H1 (cell line): ENCODE data around the gene EPHA8. TPM values are rescaled to one million over a fixed set of nuclear protein-coding genes. Genes with fewer than 3 reads are reported as not detected.

Source experiments
- CTCF ChIA-PET: fragments of 300-600 bp; sonication (Branson Sonifier 250); formaldehyde crosslinking; loops from one replicate; lab custom pipeline; 2021; ENCODE audit not compliant: partially characterized antibody; lab: Charles Lee
- POLR2A ChIA-PET: fragments of 300-600 bp; sonication (Branson Sonifier 250); formaldehyde crosslinking; loops from one replicate; lab custom pipeline; 2021; ENCODE audit warnings: inconsistent platforms; ENCODE audit not compliant: partially characterized antibody; lab: Charles Lee
- DNase-seq, 2 experiments: peaks; one replicate each; pipeline versions ENCODE4 v3.0.0 to v3.0.0-alpha.2; 2010 to 2022; ENCODE audit warnings: low spot score in 2 of 2, low read depth in 1 of 2, mixed read lengths in 1 of 2
- FAIRE-seq: peaks from 2 replicates; lab custom pipeline; 2011; peaks lifted over from hg19 to GRCh38; lab: Jason Lieb, UNC
- H2AFZ ChIP-seq: 2 replicates; pipeline ENCODE4 v1.8.1; 2012; ENCODE audit warnings: low read length, inconsistent platforms
- H2AK5ac ChIP-seq: 2 replicates; pipeline ENCODE4 v1.6.1; 2013; ENCODE audit warnings: low read depth, low read length
- H2BK120ac ChIP-seq: replicated peaks from 2 replicates; pipeline ENCODE3; 2013; ENCODE audit warnings: low read depth, low read length, inconsistent platforms
- H2BK12ac ChIP-seq: 2 replicates; pipeline ENCODE4 v1.6.1; 2013; ENCODE audit warnings: low read depth, low read length
- H2BK15ac ChIP-seq: 2 replicates; pipeline ENCODE4 v1.6.1; 2013; ENCODE audit warnings: low read length
- H2BK20ac ChIP-seq: 2 replicates; pipeline ENCODE4 v1.6.1; 2013; ENCODE audit warnings: low read length
- H2BK5ac ChIP-seq: 2 replicates; pipeline ENCODE4 v1.6.1; 2013; ENCODE audit warnings: low read depth, low read length
- H3K14ac ChIP-seq: 2 replicates; pipeline ENCODE4 v1.6.1; 2013; ENCODE audit warnings: inconsistent platforms; ENCODE audit not compliant: insufficient read length
- H3K18ac ChIP-seq: 2 replicates; pipeline ENCODE4 v1.6.1; 2013; ENCODE audit warnings: low read length; ENCODE audit errors: extremely low read depth
- H3K23ac ChIP-seq: 2 replicates; pipeline ENCODE4 v1.6.1; 2013; ENCODE audit warnings: inconsistent platforms; ENCODE audit not compliant: insufficient read length
- H3K23me2 ChIP-seq: 2 replicates; pipeline ENCODE4 v1.6.1; 2013; ENCODE audit warnings: low read depth, low read length
- H3K27ac ChIP-seq: 2 replicates; pipeline ENCODE4 v1.6.1; 2011; ENCODE audit warnings: low read depth, low read length, inconsistent platforms
- H3K27me3 ChIP-seq, 4 experiments: replicated peaks in 1 of 4; 1 replicate in 1 of 4; 2 replicates in 3 of 4; pipeline versions ENCODE4 v1.6.1 to v1.8.1; 2011 to 2013; ENCODE audit warnings: low read length in 3 of 4, mild to moderate bottlenecking in 3 of 4, inconsistent platforms in 2 of 4, mixed read lengths in 2 of 4, moderate library complexity in 1 of 4; ENCODE audit not compliant: control insufficient read depth in 3 of 4, insufficient read depth in 3 of 4; ENCODE audit errors: extremely low read depth in 1 of 4
- H3K36me3 ChIP-seq, 4 experiments: 2 replicates each; pipeline versions ENCODE4 v1.6.1 to v1.8.1; 2011 to 2013; ENCODE audit warnings: mild to moderate bottlenecking in 4 of 4, low read length in 3 of 4, moderate library complexity in 2 of 4, control low read depth in 1 of 4, inconsistent platforms in 1 of 4; ENCODE audit not compliant: insufficient read depth in 4 of 4, control insufficient read depth in 2 of 4
- H3K4ac ChIP-seq: replicated peaks from 2 replicates; pipeline ENCODE3; 2013; ENCODE audit warnings: low read length, low read depth, mixed read lengths, inconsistent platforms; ENCODE audit not compliant: insufficient read length
- H3K4me1 ChIP-seq, 4 experiments: replicated peaks in 1 of 4; 1 replicate in 1 of 4; 2 replicates in 3 of 4; pipeline versions ENCODE4 v1.6.1 to v1.8.1; 2011 to 2013; ENCODE audit warnings: low read length in 3 of 4, inconsistent platforms in 2 of 4, mixed read lengths in 1 of 4; ENCODE audit not compliant: insufficient read depth in 4 of 4, control insufficient read depth in 3 of 4
- H3K4me2 ChIP-seq, 2 experiments: 2 replicates each; pipeline versions ENCODE4 v1.6.1 to v1.8.1; 2011 to 2013; ENCODE audit warnings: low read depth in 2 of 2, low read length in 2 of 2, control low read depth in 1 of 2, inconsistent platforms in 1 of 2, mild to moderate bottlenecking in 1 of 2; ENCODE audit not compliant: insufficient read depth in 1 of 2
- H3K4me3 ChIP-seq, 4 experiments: fragments of 200-600, 300-600 bp in 1 of 4; sonication (generic), shearing (Covaris generic), sonication (Bioruptor Twin) in 1 of 4; 2 replicates each; pipeline versions ENCODE4 v1.5.1 to v1.8.1; 2011 to 2016; ENCODE audit warnings: low read length in 4 of 4, low read depth in 3 of 4, control low read depth in 2 of 4, inconsistent platforms in 2 of 4, mild to moderate bottlenecking in 2 of 4, mixed read lengths in 1 of 4, moderate library complexity in 1 of 4; ENCODE audit not compliant: insufficient read depth in 2 of 4; ENCODE audit errors: extremely low read depth in 1 of 4
- H3K56ac ChIP-seq: replicated peaks from 2 replicates; pipeline ENCODE3; 2013; ENCODE audit warnings: low read depth, mild to moderate bottlenecking, mixed read lengths, low read length, inconsistent platforms; ENCODE audit not compliant: insufficient read length
- H3K79me1 ChIP-seq: 2 replicates; pipeline ENCODE4 v1.6.1; 2013; ENCODE audit warnings: low read depth, low read length, control low read depth
- H3K79me2 ChIP-seq, 2 experiments: 2 replicates each; pipeline versions ENCODE4 v1.6.1 to v1.8.1; 2012 to 2013; ENCODE audit warnings: low read length in 2 of 2, mild to moderate bottlenecking in 2 of 2, inconsistent platforms in 1 of 2; ENCODE audit not compliant: insufficient read depth in 2 of 2, control insufficient read depth in 1 of 2
- H3K9ac ChIP-seq, 4 experiments: replicated peaks in 1 of 4; 1 replicate in 1 of 4; 2 replicates in 3 of 4; pipeline versions ENCODE4 v1.6.1 to v1.8.1; 2011 to 2013; ENCODE audit warnings: low read depth in 3 of 4, low read length in 3 of 4, control low read depth in 2 of 4, mild to moderate bottlenecking in 2 of 4, moderate library complexity in 2 of 4, inconsistent platforms in 1 of 4; ENCODE audit errors: extremely low read depth in 1 of 4
- H3K9me3 ChIP-seq, 2 experiments: 2 replicates each; pipeline versions ENCODE4 v1.6.1 to v1.8.1; 2012 to 2013; ENCODE audit warnings: mild to moderate bottlenecking in 2 of 2, moderate library complexity in 2 of 2, control low read depth in 1 of 2, inconsistent platforms in 1 of 2, low read depth in 1 of 2, low read length in 1 of 2, mixed read lengths in 1 of 2; ENCODE audit not compliant: insufficient read depth in 2 of 2
- H4K20me1 ChIP-seq, 2 experiments: replicated peaks in 1 of 2; 2 replicates each; pipeline versions ENCODE3 to v1.8.1; 2011 to 2013; ENCODE audit warnings: inconsistent platforms in 2 of 2, low read length in 2 of 2, mild to moderate bottlenecking in 1 of 2; ENCODE audit not compliant: insufficient read depth in 2 of 2, control insufficient read depth in 1 of 2
- H4K5ac ChIP-seq: 2 replicates; pipeline ENCODE4 v1.6.1; 2013; ENCODE audit warnings: low read length, low read depth, mixed read lengths, inconsistent platforms; ENCODE audit not compliant: insufficient read length
- H4K8ac ChIP-seq: 2 replicates; pipeline ENCODE4 v1.8.0; 2013; ENCODE audit warnings: mild to moderate bottlenecking, moderate library complexity, low read length, inconsistent platforms; ENCODE audit not compliant: insufficient read depth; ENCODE audit errors: extremely low read depth
- H4K91ac ChIP-seq: replicated peaks from 2 replicates; pipeline ENCODE3; 2013; ENCODE audit warnings: low read length, mixed read lengths, inconsistent platforms; ENCODE audit not compliant: insufficient read length
- ATF2 ChIP-seq: IDR thresholded peaks from 2 replicates; pipeline ENCODE4 v1.6.1; 2012; ENCODE audit warnings: low read length, inconsistent platforms
- CBX5 ChIP-seq: fragments of 300-800, 300-1000 bp; sonication (generic); IDR thresholded peaks from 2 replicates; pipeline ENCODE4 v1.7.1; 2016; ENCODE audit warnings: antibody characterized with exemption, low read length, low read depth
- CTBP2 ChIP-seq: IDR thresholded peaks from 2 replicates; pipeline ENCODE4 v1.7.0; 2011; ENCODE audit warnings: borderline replicate concordance, mild to moderate bottlenecking, moderate library complexity, mixed read lengths, low read length; ENCODE audit not compliant: insufficient read depth, insufficient read length
- HDAC2 ChIP-seq, 2 experiments: fragments of 300-600 bp in 1 of 2; sonication (generic) in 1 of 2; IDR thresholded peaks; 2 replicates each; pipeline ENCODE4 v1.6.1; 2011 to 2012; ENCODE audit warnings: low read depth in 2 of 2, low read length in 2 of 2, mild to moderate bottlenecking in 2 of 2, moderate library complexity in 2 of 2, borderline replicate concordance in 1 of 2, inconsistent platforms in 1 of 2
- MAX ChIP-seq: IDR thresholded peaks from 2 replicates; pipeline ENCODE4 v1.6.1; 2012; ENCODE audit warnings: inconsistent platforms
- PHF8 ChIP-seq: fragments of 200-600 bp; sonication (generic); conservative IDR thresholded peaks from 2 replicates; pipeline ENCODE4 v1.7.1; 2012; ENCODE audit warnings: low read depth, mild to moderate bottlenecking, inconsistent platforms, low read length, moderate library complexity
- POU5F1 ChIP-seq: IDR thresholded peaks from 2 replicates; pipeline ENCODE4 v1.6.1; 2011; ENCODE audit warnings: low read depth, mild to moderate bottlenecking, low read length, moderate library complexity
- RAD21 ChIP-seq, 2 experiments: IDR thresholded peaks in 1 of 2; conservative IDR thresholded peaks in 1 of 2; 2 replicates each; pipeline ENCODE4 v1.6.1; 2011; ENCODE audit warnings: low read depth in 2 of 2, low read length in 2 of 2, improper control_type of control experiment in 1 of 2, inconsistent platforms in 1 of 2, mild to moderate bottlenecking in 1 of 2, moderate library complexity in 1 of 2
- RFX5 ChIP-seq: IDR thresholded peaks from 2 replicates; pipeline ENCODE4 v1.6.1; 2011; ENCODE audit warnings: low read depth, low read length, improper control_type of control experiment, borderline replicate concordance
- SP4 ChIP-seq: IDR thresholded peaks from 2 replicates; pipeline ENCODE4 v1.6.1; 2012; ENCODE audit warnings: low read length, inconsistent platforms
- TAF7 ChIP-seq: optimal IDR thresholded peaks from 2 replicates; pipeline ENCODE3; 2011; ENCODE audit warnings: low read depth, mild to moderate bottlenecking, inconsistent platforms, low read length, moderate library complexity, borderline replicate concordance
- WGBS, 2 experiments: shearing (Covaris generic) in 1 of 2; methylation state at CpG; one replicate each; pipeline versions ENCODE4 v1.1.6 to v1.1.7; 2013 to 2015; ENCODE audit warnings: low lambda C conversion rate in 2 of 2, mixed read lengths in 2 of 2, inconsistent platforms in 1 of 2, low coverage in 1 of 2, missing lambda C conversion rate in 1 of 2; ENCODE audit not compliant: insufficient replicate concordance in 2 of 2, insufficient coverage in 1 of 2, insufficient read length in 1 of 2; ENCODE audit errors: extremely low coverage in 1 of 2, missing lambda C conversion rate in 1 of 2; 5-methylcytosine and 5-hydroxymethylcytosine counted together
- polyA plus RNA-seq, 7 experiments: library from polyadenylated mRNA; depleted of rRNA in 3 of 7; stranded (reverse) in 5 of 7; unstranded in 2 of 7; fragments of >200 nt in 5 of 7; fragments of 200-250 nt in 2 of 7; gene quantifications; 1 replicate in 5 of 7; 2 replicates in 1 of 7; 4 replicates in 1 of 7; pipeline versions ENCODE4 v1.2.1 to v1.2.3, GENCODE V29; 2011 to 2013; ENCODE audit warnings: missing spikeins in 2 of 7, mixed read lengths in 2 of 7
- total RNA-seq: library from RNA; stranded (reverse); fragmentation: NEBNext Ultra II Directional; extraction: Animal tissue kit (Norgen Biotek cat#: 25700); gene quantifications from 2 replicates; pipeline ENCODE4 v1.2.1, GENCODE V29; 2021

The EPHA8 gene
- total and polyA plus RNA-seq, 2 of the 8 experiments (the other 6 are each of a cell fraction or from before 2014, with no cell fraction given) = 4.0 to 8.4 TPM

GRCh38 chr1:22524481-22524880 is 38.8 kb upstream of the EPHA8 start:
- Histone ChIP-seq H2BK5ac (no peak overlapping the region), H2BK120ac (no peak overlapping the region), H2BK12ac (no peak overlapping the region), H2BK15ac (no peak overlapping the region), H4K8ac (no peak overlapping the region), H3K79me2 (no peaks in the 10 kb centered on the region), H3K18ac (no peak overlapping the region), H3K36me3 (peaks cover 9 to 29% (median 17%) of the 10 kb centered on the region in 4 experiments), H3K27ac (no peak overlapping the region), H2BK20ac (no peak overlapping the region), H3K4me3 (no peak overlapping the region), H2AFZ (no peak overlapping the region), H3K14ac (no peak overlapping the region), H4K20me1 (peaks cover 0 to 2% of the 10 kb centered on the region in 2 experiments), H3K23me2 (0 out of 2 replicates have a peak, but pooled peaks cover 2% of the 10 kb centered on the region), H3K23ac (no peak overlapping the region), H3K9me3 (no peaks in the 10 kb centered on the region), H2AK5ac (no peak overlapping the region), H3K4me1 (no peaks in the 10 kb centered on the region), H3K4me2 (no peak overlapping the region), H3K56ac (no peak overlapping the region), H3K9ac (no peak overlapping the region), H4K91ac (no peak overlapping the region), H4K5ac (no peak overlapping the region), H3K79me1 (no peaks in the 10 kb centered on the region), H3K4ac (no peak overlapping the region), H3K27me3 (no peaks in the 10 kb centered on the region)
- no peak for FAIRE-seq
- no peak for DNase-seq
- ChIA-PET CTCF (interaction anchor here (1.0 to 5.2 kb wide), 6 partner anchors 12 to 117 kb away, joined by 3 to 70 read pairs (median 3); partner anchors contain the start of gene C1QC), POLR2A (no interaction called here)
- no peak for TF ChIP-seq SP4
- TF ChIP-seq ATF2 = no peak
- TF ChIP-seq CTBP2 = no peak
- no peak for TF ChIP-seq CBX5
- TF ChIP-seq HDAC2 (IDR thresholded peaks at IDR 0.05; ENCODE audit: borderline replicate concordance in 1 of 2, low read depth in 2 of 2, low read length in 2 of 2) = no peak
- no peak for TF ChIP-seq TAF7
- TF ChIP-seq PHF8 = no peak
- no peak for TF ChIP-seq RAD21 (IDR thresholded peaks at IDR 0.05 in 1 of 2, conservative IDR thresholded peaks at IDR 0.05 in 1 of 2; ENCODE audit: low read depth in 2 of 2, low read length in 2 of 2)
- no peak for TF ChIP-seq RFX5
- TF ChIP-seq MAX = no peak
- TF ChIP-seq POU5F1 = no peak
- 74% methylated on average over 5 of the region's 5 CpGs; no CpG with 5 or more reads in 1 of the 2 experiments for WGBS, 2 experiments
